ENCODE results near the gene ACAD11. TPM values are rescaled to one million over a fixed set of nuclear protein-coding genes. Genes with fewer than 3 reads are reported as not detected.
"Not testable (repeated sequence)": the region's sequence is repeated elsewhere in the genome, so short reads cannot be mapped to it uniquely, and the experiment has no call there.

Gene ACAD11
- total RNA-seq, 2 donors from 2014 or later = 28.8 to 52.1 TPM

DNA sequence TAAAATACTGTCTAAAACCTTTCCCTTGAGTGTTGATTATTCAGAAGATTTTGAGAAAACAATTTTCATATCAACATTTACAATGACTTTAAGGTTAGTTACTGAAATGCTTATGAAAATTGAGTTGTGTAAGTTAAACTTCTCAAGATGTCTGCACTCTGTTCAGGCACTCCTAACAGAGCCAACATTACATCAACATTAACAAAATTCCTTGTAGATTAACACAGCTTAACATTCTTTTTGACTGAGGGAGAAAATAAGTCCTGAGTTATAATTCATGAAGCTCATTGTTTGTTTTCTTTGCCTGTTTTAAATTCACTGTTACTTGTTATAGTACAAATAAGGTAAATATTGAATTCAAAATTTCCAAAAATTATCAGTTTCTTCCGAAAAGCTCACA lies 53.5 kb downstream of the ACAD11 start:
- H3K4me3 ChIP-seq = no peak overlapping the region
- intact Hi-C loops (cut with DNase I) = no loop called here
- WGBS, 2 donors = 50 to 64% methylated on average over 1 of the region's 1 CpG
- no peak for ATAC-seq
- no peak for TF ChIP-seq POLR2A (IDR thresholded peaks at IDR 0.05)
- TF ChIP-seq, protein P1, sequence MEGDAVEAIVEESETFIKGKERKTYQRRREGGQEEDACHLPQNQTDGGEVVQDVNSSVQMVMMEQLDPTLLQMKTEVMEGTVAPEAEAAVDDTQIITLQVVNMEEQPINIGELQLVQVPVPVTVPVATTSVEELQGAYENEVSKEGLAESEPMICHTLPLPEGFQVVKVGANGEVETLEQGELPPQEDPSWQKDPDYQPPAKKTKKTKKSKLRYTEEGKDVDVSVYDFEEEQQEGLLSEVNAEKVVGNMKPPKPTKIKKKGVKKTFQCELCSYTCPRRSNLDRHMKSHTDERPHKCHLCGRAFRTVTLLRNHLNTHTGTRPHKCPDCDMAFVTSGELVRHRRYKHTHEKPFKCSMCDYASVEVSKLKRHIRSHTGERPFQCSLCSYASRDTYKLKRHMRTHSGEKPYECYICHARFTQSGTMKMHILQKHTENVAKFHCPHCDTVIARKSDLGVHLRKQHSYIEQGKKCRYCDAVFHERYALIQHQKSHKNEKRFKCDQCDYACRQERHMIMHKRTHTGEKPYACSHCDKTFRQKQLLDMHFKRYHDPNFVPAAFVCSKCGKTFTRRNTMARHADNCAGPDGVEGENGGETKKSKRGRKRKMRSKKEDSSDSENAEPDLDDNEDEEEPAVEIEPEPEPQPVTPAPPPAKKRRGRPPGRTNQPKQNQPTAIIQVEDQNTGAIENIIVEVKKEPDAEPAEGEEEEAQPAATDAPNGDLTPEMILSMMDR (IDR thresholded peaks at IDR 0.05) = no peak
- no peaks in the 10 kb centered on the region for H3K9me3 ChIP-seq
- no peak for DNase-seq
- H3K36me3 ChIP-seq (replicated peaks in 1 of 2; ENCODE audit: insufficient read depth in 1 of 2, low read depth in 2 of 2) = peaks cover 0 to 9% of the 10 kb centered on the region in 2 donors
- H3K27ac ChIP-seq = no peak overlapping the region
- no peaks in the 10 kb centered on the region for H3K27me3 ChIP-seq
- H3K4me1 ChIP-seq = no peaks in the 10 kb centered on the region

DNA sequence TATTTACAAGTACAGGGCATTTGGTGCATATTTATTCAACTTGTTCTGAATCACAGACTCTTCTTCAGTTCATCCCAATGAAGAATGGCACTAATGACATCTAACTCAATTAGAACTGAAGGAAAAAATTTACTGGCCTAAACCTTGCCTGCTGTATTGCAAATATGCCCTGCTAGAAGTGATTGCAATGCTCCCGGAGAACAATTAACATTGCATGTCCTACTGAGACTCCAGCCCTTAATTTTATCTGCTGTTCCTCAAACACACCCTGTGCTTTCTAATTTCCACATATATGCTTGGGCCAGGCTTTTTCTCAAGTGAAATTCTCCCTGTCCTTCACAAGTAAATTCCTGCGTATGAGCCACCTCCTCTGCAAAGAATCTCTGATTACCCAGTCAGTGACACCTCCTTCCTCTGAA lies 54.2 kb downstream of the ACAD11 start:
- no peak overlapping the region for H3K27ac ChIP-seq
- H3K27me3 ChIP-seq = no peaks in the 10 kb centered on the region
- no peaks in the 10 kb centered on the region for H3K9me3 ChIP-seq
- DNase-seq (no peak), ATAC-seq (no peak)
- no peak overlapping the region for H3K4me3 ChIP-seq
- intact Hi-C loops (cut with DNase I) = no loop called here
- H3K4me1 ChIP-seq = no peaks in the 10 kb centered on the region
- no peak for TF ChIP-seq POLR2A (IDR thresholded peaks at IDR 0.05)
- TF ChIP-seq, protein P1 (IDR thresholded peaks at IDR 0.05) = no peak
- H3K36me3 ChIP-seq (replicated peaks in 1 of 2; ENCODE audit: insufficient read depth in 1 of 2, low read depth in 2 of 2) = peaks cover 0 to 9% of the 10 kb centered on the region in 2 donors
- 93 to 96% methylated on average over 2 of the region's 2 CpGs for WGBS, 2 donors

DNA sequence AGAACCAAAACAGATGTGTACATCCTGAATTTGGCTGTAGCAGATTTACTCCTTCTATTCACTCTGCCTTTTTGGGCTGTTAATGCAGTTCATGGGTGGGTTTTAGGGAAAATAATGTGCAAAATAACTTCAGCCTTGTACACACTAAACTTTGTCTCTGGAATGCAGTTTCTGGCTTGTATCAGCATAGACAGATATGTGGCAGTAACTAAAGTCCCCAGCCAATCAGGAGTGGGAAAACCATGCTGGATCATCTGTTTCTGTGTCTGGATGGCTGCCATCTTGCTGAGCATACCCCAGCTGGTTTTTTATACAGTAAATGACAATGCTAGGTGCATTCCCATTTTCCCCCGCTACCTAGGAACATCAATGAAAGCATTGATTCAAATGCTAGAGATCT lies 59.0 kb downstream of the ACAD11 start:
- H3K4me3 ChIP-seq; H3K9me3 ChIP-seq; ATAC-seq; H3K4me1 ChIP-seq; DNase-seq; intact Hi-C loops (cut with DNase I); H3K27ac ChIP-seq; H3K36me3 ChIP-seq (replicated peaks in 1 of 2; ENCODE audit: insufficient read depth in 1 of 2, low read depth in 2 of 2); H3K27me3 ChIP-seq: not testable (repeated sequence)
- WGBS, 2 donors = 80% methylated on average over 1 of the region's 1 CpG; no CpG with 5 or more reads in 1 of the 2 donors

DNA sequence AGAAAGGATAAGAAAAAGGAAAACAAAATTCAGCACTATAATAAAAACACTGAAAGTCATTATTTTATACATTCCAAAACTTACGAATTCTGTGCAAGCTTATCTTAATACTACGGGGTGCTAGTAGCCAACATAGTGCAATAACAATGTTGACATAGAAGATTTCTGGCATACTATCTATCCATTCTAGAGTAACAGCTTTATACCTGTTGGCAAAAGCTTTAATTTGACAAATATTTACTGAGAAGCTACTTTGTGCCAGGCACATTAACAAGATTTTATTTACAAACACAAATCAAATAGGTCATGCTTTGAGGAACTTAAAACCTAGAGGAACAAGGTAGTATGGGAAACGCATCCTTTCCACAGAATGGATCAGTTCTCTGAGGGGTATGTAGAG lies 61.4 kb downstream of the ACAD11 start:
- Histone ChIP-seq H3K4me1 (peaks cover 9% of the 10 kb centered on the region), H3K9me3 (no peaks in the 10 kb centered on the region), H3K27me3 (no peaks in the 10 kb centered on the region), H3K36me3 (replicated peaks in 1 of 2; ENCODE audit: insufficient read depth in 1 of 2, low read depth in 2 of 2) (peaks cover 0 to 3% of the 10 kb centered on the region in 2 donors), H3K4me3 (no peak overlapping the region), H3K27ac (no peak overlapping the region)
- TF ChIP-seq, protein P1 (IDR thresholded peaks at IDR 0.05) = no peak
- no peak for TF ChIP-seq POLR2A (IDR thresholded peaks at IDR 0.05)
- intact Hi-C loops (cut with DNase I) = no loop called here
- no peak for ATAC-seq
- DNase-seq = no peak
- 43 to 51% methylated on average over 3 of the region's 3 CpGs for WGBS, 2 donors

DNA sequence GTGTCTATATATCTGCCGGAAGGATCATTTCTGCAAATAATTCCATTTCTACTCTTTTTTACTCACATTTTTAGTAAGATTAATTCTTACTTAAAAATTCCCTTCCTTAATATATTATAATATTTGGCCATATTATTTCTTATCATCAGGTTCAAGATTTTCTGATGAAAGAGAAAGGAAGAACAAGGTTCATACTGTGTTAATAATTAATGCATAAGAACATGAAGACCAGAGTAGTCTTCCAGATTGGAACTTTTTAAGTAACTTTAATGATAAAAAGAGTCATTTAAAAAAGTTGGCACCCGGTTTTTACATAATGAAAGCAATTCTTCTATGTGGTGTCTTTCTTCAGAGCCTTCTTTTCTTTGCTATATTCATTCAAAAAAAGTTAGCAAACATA lies 61.9 kb downstream of the ACAD11 start:
- peak overlapping the region in 1 of 4 donors; percentile 37 for H3K27ac ChIP-seq
- H3K36me3 ChIP-seq (replicated peaks in 1 of 2; ENCODE audit: insufficient read depth in 1 of 2, low read depth in 2 of 2) = no peaks in the 10 kb centered on the region
- intact Hi-C loops (cut with DNase I) = no loop called here
- ATAC-seq (no peak), DNase-seq (no peak)
- H3K27me3 ChIP-seq = no peaks in the 10 kb centered on the region
- no peaks in the 10 kb centered on the region for H3K9me3 ChIP-seq
- H3K4me1 ChIP-seq = peaks cover 9% of the 10 kb centered on the region
- H3K4me3 ChIP-seq = no peak overlapping the region
- 39 to 54% methylated on average over 2 of the region's 2 CpGs for WGBS, 2 donors
- TF ChIP-seq, protein P1 (IDR thresholded peaks at IDR 0.05) = no peak
- TF ChIP-seq POLR2A (IDR thresholded peaks at IDR 0.05) = no peak

Data from body of pancreas (tissue), 4 donors.